NB4 (cell line): Measurements from ENCODE around the gene DLG2.

Experiments
- POLR2A ChIP-seq: IDR thresholded peaks from 2 replicates; pipeline ENCODE4 v1.6.1; 2011; ENCODE audit warnings: mild to moderate bottlenecking; ENCODE audit not compliant: insufficient read length; ENCODE audit errors: extremely low read depth
- TF ChIP-seq, protein P1 (sequence below): IDR thresholded peaks from one replicate; pipeline ENCODE4 v1.5.1; 2012; ENCODE audit warnings: low read depth, low read length
- TF ChIP-seq, protein P2 (sequence below): IDR thresholded peaks from 2 replicates; pipeline ENCODE4 v1.6.1; 2011; ENCODE audit warnings: low read depth, low read length

DNA sequence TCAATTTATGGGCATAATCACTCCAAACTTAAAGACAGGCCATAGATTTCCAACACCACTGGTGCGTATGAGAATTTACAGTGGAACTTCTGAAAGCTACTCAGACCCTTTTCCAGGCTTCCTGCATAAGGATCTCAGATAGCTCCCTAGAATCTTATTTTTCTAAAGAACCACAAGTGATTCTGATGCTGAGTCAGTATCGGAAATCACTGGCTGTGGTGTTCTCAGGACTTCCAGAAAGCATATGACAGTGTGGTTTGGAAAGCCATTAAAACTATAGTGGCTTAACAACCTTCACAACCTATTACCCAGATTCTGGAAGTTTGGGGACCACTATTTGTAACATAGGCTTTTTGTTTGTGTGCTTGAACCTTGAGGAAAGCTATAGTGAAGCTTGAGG, 756.0 kb downstream of the DLG2 start:
- TF ChIP-seq, protein P1, sequence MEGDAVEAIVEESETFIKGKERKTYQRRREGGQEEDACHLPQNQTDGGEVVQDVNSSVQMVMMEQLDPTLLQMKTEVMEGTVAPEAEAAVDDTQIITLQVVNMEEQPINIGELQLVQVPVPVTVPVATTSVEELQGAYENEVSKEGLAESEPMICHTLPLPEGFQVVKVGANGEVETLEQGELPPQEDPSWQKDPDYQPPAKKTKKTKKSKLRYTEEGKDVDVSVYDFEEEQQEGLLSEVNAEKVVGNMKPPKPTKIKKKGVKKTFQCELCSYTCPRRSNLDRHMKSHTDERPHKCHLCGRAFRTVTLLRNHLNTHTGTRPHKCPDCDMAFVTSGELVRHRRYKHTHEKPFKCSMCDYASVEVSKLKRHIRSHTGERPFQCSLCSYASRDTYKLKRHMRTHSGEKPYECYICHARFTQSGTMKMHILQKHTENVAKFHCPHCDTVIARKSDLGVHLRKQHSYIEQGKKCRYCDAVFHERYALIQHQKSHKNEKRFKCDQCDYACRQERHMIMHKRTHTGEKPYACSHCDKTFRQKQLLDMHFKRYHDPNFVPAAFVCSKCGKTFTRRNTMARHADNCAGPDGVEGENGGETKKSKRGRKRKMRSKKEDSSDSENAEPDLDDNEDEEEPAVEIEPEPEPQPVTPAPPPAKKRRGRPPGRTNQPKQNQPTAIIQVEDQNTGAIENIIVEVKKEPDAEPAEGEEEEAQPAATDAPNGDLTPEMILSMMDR, result no peak
- TF ChIP-seq POLR2A, result no peak
- TF ChIP-seq, protein P2, sequence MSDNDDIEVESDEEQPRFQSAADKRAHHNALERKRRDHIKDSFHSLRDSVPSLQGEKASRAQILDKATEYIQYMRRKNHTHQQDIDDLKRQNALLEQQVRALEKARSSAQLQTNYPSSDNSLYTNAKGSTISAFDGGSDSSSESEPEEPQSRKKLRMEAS, result no peak
